Mesothelial cell of epicardium (in vitro differentiated cells): ENCODE results near the gene CNP. TPM values are rescaled to one million over a fixed set of nuclear protein-coding genes. Genes with fewer than 3 reads are reported as not detected.

Experiments
- DNase-seq, 2 experiments: peaks; one replicate each; pipeline ENCODE4 v3.0.0; 2021; ENCODE audit warnings: low spot score in 2 of 2; ENCODE audit not compliant: unreplicated experiment in 2 of 2
- H3K27ac Mint-ChIP-seq: 2 replicates; pipeline ENCODE4 v1.8.0; 2021; ENCODE audit warnings: mixed read lengths
- H3K27me3 Mint-ChIP-seq: 2 replicates; pipeline ENCODE4 v1.8.0; 2021; ENCODE audit warnings: low read depth, mixed read lengths
- H3K36me3 Mint-ChIP-seq: 2 replicates; pipeline ENCODE4 v1.8.0; 2021; ENCODE audit warnings: mixed read lengths
- H3K4me1 Mint-ChIP-seq: 2 replicates; pipeline ENCODE4 v1.8.0; 2021; ENCODE audit warnings: mixed read lengths
- H3K4me3 Mint-ChIP-seq: 2 replicates; pipeline ENCODE4 v1.8.0; 2021; ENCODE audit warnings: mild to moderate bottlenecking, moderate library complexity, mixed read lengths
- H3K9me3 Mint-ChIP-seq: 2 replicates; pipeline ENCODE4 v1.8.0; 2021; ENCODE audit warnings: mixed read lengths
- CTCF ChIP-seq: fragments of 200-600 bp; sonication (generic); IDR thresholded peaks from one replicate; pipeline ENCODE4 v1.5.0; 2021; ENCODE audit warnings: antibody characterized with exemption; ENCODE audit not compliant: unreplicated experiment
- total RNA-seq: library from RNA; stranded (reverse); gene quantifications from 3 replicates; pipeline ENCODE4 v1.2.1, GENCODE V29; 2021

Gene CNP
- total RNA-seq: 67.6 to 70.2 TPM (median 68.1 TPM) in 3 replicates

DNA sequence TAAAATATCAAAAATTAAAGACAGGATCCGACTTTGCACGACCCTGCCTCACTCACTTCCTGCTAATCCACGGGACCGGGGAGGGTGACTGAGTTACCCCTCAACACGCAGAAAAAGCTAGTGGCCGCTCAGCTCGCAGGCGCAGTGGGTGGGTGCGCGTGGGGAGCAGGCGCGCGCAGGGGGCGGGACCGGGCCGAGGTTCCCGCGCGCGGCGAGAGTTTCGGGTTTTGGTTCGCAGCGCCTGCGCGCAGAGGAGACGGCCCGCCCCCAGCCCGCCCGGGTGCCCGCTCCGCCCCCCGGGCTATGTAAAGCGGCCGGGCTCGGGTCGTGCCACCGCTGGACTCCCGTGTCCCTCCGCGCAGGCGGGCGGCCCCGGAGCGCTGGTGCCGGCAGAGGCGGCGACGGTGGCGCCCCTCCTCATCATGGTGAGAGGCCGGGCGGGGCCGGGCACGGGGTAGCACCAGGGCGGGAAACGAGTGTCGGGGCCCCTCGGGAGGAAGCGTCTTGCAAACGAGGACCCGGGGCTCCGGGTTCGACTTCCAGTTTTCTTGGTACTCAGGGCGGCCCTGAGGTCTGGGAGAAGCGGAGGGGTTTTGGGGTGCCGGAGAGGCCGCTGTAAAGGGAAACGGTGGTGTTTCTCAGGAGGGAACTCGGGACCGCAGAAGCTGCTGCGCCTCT is at the start of gene CNP:
TSS of gene CNP (plus strand) at position 333 of the 678 bp plus-strand sequence. CDS start at position 423, 90 bp downstream.
- DNase-seq: peak; percentile 85 to 89
- Mint-ChIP-seq H3K9me3 (no peaks in the 10 kb centered on the region), H3K4me3 (peak within 1 kb of the TSS; percentile 82), H3K36me3 (peaks cover 10% of the 10 kb centered on the region), H3K4me1 (peaks cover 19% of the 10 kb centered on the region), H3K27me3 (no peaks in the 10 kb centered on the region), H3K27ac (peak within 1 kb of the TSS; percentile 94)
- no peak for TF ChIP-seq CTCF

GRCh38 chr17:41917192-41917591 is 49.4 kb upstream of the CNP start:
- Mint-ChIP-seq H3K27ac (peak overlapping the region; percentile 77), H3K4me3 (peak overlapping the region; percentile 91), H3K27me3 (no peaks in the 10 kb centered on the region), H3K4me1 (peaks cover 42% of the 10 kb centered on the region), H3K9me3 (no peaks in the 10 kb centered on the region), H3K36me3 (peaks cover 10% of the 10 kb centered on the region)
- DNase-seq: no peak
- no peak for TF ChIP-seq CTCF

DNA sequence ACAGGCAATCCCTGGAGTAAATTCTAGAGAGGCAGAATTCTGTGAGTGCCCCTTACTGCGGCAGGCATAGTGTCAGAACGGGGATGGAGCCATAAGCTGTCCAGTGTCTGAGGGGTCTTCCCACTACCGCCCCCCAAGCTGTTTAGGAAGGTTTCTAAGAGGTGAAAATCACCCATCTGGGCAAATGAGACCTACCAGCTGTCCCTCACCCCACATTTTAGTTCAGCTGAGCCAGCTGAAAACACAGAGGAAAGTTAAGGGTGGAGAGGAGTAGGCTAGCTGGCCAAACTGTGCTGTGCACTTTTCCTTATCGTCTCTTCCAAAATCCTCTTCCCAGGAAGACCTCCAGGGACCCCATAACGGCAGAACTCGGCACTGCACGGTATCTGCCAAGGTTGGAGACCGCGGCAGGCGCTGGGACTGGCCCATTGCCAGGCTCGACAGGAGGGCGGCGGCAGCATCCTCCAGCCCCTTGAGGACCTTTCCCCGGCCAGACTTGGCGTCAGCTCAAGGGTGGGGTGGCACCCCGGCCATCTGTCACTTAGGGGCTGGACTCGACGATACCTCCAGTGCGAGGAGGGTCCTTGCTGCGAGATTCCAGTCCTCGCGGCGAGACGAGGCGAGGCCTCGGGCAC is 48.8 kb upstream of the CNP start:
- Mint-ChIP-seq H3K36me3 (peaks cover 4% of the 10 kb centered on the region), H3K9me3 (no peaks in the 10 kb centered on the region), H3K4me3 (peak overlapping the region; percentile 91), H3K27ac (peak overlapping the region; percentile 77), H3K4me1 (peaks cover 42% of the 10 kb centered on the region), H3K27me3 (no peaks in the 10 kb centered on the region)
- DNase-seq: peak; percentile 45 to 73
- no peak for TF ChIP-seq CTCF

- H3K36me3 Mint-ChIP-seq: no peaks in the 10 kb centered on the region
- no peaks in the 10 kb centered on the region for H3K27me3 Mint-ChIP-seq
- DNase-seq: peak; percentile 95 to 97
- H3K9me3 Mint-ChIP-seq: no peaks in the 10 kb centered on the region
- no peak for TF ChIP-seq CTCF
- H3K27ac Mint-ChIP-seq: peak within 1 kb of the TSS; percentile 97
- peak within 1 kb of the TSS; percentile 91 for H3K4me3 Mint-ChIP-seq
- H3K4me1 Mint-ChIP-seq: peaks cover 41% of the 10 kb centered on the region
Measured at GRCh38 chr17:41918314-41919164, 48.1 kb upstream of the CNP start, which contains the start of gene ACLY. Gene ACLY (minus strand): TSS chr17:41918951. CDS start chr17:41913873, 5,078 bp downstream.

DNA sequence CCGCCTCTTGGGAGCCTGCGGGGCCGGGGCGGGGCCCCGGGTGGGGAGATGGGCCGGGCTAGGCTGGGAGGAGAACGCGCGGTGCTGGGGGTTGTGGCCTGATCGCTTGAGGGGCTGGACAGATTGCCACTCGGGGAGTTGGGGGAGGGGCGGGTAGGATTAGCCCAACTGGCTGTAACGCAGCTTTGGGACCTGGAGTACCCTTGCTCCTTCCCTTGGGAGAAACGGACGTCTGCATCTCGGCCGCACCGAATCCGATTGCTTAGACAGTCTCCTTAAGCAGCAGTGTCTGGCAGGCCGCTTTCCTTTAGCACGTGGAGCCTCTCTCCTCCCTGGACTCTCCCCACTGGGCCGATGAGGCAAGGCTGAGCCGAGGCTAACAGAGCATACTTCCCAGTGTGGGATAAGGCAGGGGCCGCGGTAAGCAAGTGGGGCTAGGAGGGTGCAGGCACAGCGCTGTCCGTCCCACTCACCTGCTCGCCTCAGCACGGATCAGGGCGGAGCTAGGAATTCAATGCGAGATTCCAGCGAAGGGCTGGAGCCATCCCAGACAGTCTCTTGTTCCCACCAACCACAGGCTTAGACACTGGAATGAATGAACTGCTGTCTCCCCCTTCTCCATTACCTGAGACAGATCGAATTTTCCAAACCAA is 47.3 kb upstream of the CNP start:
- no peak for TF ChIP-seq CTCF
- H3K4me1 Mint-ChIP-seq: peaks cover 36% of the 10 kb centered on the region
- H3K27me3 Mint-ChIP-seq: no peaks in the 10 kb centered on the region
- H3K36me3 Mint-ChIP-seq: no peaks in the 10 kb centered on the region
- DNase-seq: peak in 1 of 2 experiments; percentile 35
- H3K27ac Mint-ChIP-seq: peak overlapping the region; percentile 97
- H3K9me3 Mint-ChIP-seq: no peaks in the 10 kb centered on the region
- H3K4me3 Mint-ChIP-seq: peak overlapping the region; percentile 91
